BJ (cell line): ENCODE measurements around the gene PHACTR3. TPM values are rescaled to one million over a fixed set of nuclear protein-coding genes. Genes with fewer than 3 reads are reported as not detected.

Source experiments
- CTCF ChIA-PET: fragments of 350-600 bp; formaldehyde crosslinking; extraction: SDS; loops from one replicate; lab custom pipeline; 2021; ENCODE audit warnings: antibody characterized with exemption, inconsistent platforms; lab: Yijun Ruan, JAX
- POLR2A ChIA-PET: fragments of 300-600 bp; sonication (Branson Sonifier 250); formaldehyde crosslinking; extraction: SDS; loops from one replicate; lab custom pipeline; 2021; ENCODE audit warnings: antibody characterized with exemption; lab: Charles Lee
- DNase-seq: peaks from one replicate; pipeline ENCODE4 v3.0.0-alpha.2; 2011; ENCODE audit warnings: low read depth
- H3K27me3 ChIP-seq: 2 replicates; pipeline ENCODE4 v1.6.0; 2011; ENCODE audit warnings: low read length; ENCODE audit not compliant: control insufficient read depth, insufficient read depth
- H3K36me3 ChIP-seq: 2 replicates; pipeline ENCODE4 v1.5.1; 2011; ENCODE audit warnings: low read length; ENCODE audit not compliant: control insufficient read depth, insufficient read depth
- H3K4me3 ChIP-seq: 2 replicates; pipeline ENCODE4 v1.5.1; 2011; ENCODE audit warnings: low read depth, mild to moderate bottlenecking, control low read depth, low read length
- polyA plus RNA-seq: library from polyadenylated mRNA; depleted of rRNA; stranded (reverse); fragments of >200 nt; gene quantifications from 2 replicates; pipeline ENCODE4 v1.2.3, GENCODE V29; 2011
- TF ChIP-seq, protein P1 (sequence below): IDR thresholded peaks from 2 replicates; pipeline ENCODE4 v1.5.1; 2011; ENCODE audit warnings: low read depth, mild to moderate bottlenecking, control low read depth, inconsistent platforms, low read length, moderate library complexity; ENCODE audit not compliant: insufficient read depth

PHACTR3 gene
- polyA plus RNA-seq, 1 experiment = not detected

DNA sequence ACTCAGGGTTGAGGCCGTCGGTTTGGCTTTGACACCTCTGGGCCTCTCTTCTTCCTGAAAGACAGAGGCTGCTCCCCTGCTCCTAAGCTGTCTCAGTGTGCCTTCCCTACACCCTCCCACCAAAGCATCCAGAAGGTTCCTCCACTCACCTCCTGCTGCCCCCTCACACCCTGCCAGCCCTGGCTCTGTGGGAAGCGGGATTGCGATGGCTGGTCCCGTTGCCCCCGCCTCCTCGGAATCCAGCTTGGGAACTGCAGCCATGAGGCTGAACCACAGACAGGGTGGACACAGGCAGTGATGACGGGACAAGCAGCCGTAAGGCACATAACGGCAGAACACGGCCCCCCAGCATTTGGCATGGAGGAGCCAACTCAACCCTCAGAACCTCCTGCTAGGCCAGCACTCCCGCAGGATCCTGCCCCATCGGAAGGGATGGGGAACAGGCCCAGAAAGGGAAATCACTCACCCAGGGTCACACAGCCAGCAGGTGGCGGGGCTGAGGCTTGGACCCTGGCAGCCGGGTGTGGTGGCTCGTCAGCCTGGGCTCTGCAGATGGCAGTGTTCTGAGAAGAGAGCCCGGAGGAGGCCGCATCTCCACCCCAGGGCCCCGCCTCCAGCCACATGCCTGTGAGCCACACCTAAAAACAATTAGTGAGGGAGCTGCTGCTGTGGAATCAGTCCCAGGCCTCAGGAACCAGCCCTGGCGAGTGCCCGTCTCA is 139.6 kb downstream of the PHACTR3 start:
- H3K4me3 ChIP-seq = no peak overlapping the region
- H3K36me3 ChIP-seq = no peaks in the 10 kb centered on the region
- ChIA-PET POLR2A (no interaction called here), CTCF (no interaction called here)
- no peaks in the 10 kb centered on the region for H3K27me3 ChIP-seq
- TF ChIP-seq, protein P1, sequence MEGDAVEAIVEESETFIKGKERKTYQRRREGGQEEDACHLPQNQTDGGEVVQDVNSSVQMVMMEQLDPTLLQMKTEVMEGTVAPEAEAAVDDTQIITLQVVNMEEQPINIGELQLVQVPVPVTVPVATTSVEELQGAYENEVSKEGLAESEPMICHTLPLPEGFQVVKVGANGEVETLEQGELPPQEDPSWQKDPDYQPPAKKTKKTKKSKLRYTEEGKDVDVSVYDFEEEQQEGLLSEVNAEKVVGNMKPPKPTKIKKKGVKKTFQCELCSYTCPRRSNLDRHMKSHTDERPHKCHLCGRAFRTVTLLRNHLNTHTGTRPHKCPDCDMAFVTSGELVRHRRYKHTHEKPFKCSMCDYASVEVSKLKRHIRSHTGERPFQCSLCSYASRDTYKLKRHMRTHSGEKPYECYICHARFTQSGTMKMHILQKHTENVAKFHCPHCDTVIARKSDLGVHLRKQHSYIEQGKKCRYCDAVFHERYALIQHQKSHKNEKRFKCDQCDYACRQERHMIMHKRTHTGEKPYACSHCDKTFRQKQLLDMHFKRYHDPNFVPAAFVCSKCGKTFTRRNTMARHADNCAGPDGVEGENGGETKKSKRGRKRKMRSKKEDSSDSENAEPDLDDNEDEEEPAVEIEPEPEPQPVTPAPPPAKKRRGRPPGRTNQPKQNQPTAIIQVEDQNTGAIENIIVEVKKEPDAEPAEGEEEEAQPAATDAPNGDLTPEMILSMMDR = no peak
- no peak for DNase-seq

DNA sequence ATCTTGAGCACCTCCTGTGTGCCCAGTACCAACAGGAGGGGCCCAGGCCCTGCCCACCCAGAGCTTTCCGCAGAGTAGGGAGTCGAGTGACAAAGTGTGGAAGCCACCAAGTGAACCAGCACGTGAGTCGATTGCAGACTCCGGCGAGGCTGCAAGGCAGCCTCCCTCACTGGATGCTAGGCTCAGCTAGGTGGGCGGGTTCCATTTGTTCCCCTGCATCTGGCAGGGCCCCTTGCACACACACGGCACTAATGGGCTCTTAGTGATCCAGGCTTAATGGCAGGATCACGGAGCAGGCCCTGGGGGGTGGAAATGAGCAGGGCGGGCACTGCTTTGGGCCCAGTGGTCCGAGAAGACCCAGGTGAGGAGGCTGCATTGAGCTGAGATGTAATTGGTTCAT is 140.4 kb downstream of the PHACTR3 start:
- POLR2A ChIA-PET = no interaction called here
- DNase-seq = no peak
- CTCF ChIA-PET = no interaction called here

DNA sequence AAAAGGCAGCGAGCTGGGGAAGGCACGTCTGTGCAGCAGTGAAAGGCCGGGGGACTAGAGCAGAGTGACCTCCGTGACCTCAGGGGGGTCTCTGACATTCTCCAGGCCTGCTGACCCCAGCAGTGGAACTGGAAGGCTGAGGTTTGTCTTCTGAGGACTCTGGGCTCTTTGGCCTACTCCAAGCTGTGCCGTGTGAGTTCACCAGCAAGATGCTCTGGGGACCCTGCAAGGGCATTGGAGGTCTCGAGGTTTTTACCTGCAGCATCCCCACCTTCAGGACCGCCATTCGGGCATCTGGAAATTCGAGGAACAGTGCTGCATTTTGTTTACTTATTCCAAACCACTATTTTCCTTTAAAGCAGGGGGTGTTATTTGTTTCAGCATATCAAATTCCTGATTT is 140.9 kb downstream of the PHACTR3 start:
- Histone ChIP-seq H3K27me3 (no peaks in the 10 kb centered on the region), H3K36me3 (no peaks in the 10 kb centered on the region), H3K4me3 (no peak overlapping the region)
- ChIA-PET CTCF (interaction anchor here (8.9 kb wide), 1 partner anchor 174 kb away, joined by 78 read pairs; no protein-coding TSS in a partner anchor), POLR2A (no interaction called here)
- no peak for DNase-seq
- TF ChIP-seq, protein P1 = no peak

More for the DNA sequence above, 140.4 kb downstream of the PHACTR3 start:
- Histone ChIP-seq H3K27me3 (no peaks in the 10 kb centered on the region), H3K4me3 (no peak overlapping the region), H3K36me3 (no peaks in the 10 kb centered on the region)
- TF ChIP-seq, protein P1 = no peak

DNA sequence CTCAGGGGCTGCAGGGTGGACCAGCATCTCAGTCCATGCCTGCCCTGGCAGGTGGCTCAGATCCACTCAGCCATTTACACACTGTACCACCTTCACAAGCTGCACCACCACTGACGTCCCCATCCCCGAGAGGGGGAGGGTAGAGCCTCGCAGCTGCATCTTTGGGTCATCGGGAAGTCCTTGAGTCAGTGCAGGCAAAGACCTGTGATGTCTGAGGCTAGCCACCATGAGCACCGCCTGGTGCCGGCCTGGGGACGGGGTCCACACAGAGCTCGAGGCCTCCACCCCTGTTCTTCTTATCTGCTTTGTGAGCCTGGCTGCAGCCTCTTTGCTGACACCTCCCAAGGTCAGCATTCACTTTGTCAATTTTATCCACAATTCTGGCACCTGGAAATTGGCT is 141.4 kb downstream of the PHACTR3 start:
- ChIA-PET POLR2A (no interaction called here), CTCF (interaction anchor here (0.8 to 8.9 kb wide), 2 partner anchors 17 to 175 kb away, joined by 3 to 78 read pairs; no protein-coding TSS in a partner anchor)
- no peaks in the 10 kb centered on the region for H3K27me3 ChIP-seq
- TF ChIP-seq, protein P1 = no peak
- DNase-seq = no peak
- no peak overlapping the region for H3K4me3 ChIP-seq
- H3K36me3 ChIP-seq = no peaks in the 10 kb centered on the region

DNA sequence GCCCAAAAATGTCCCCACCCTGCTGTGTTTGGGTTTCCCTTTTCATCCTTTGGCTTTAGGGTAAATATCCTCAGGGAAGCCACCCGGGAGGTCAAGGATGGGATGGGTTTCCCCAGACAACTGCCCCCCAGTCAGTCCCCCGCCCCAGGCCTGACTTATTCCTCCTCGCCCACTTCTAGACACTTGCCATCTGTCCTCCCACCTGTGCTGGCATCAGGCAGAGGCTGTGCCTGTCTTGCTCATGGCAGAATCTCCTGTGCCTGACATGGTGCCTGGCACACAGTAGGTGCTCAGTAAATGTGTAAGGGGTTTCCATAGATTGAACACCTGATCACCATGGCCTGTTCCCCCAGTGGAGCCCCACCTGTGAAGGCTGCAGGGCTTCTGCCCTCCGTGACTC is 141.8 kb downstream of the PHACTR3 start:
- Histone ChIP-seq H3K36me3 (no peaks in the 10 kb centered on the region), H3K4me3 (no peak overlapping the region), H3K27me3 (no peaks in the 10 kb centered on the region)
- POLR2A ChIA-PET = no interaction called here
- DNase-seq = no peak
- CTCF ChIA-PET = interaction anchor here (0.8 to 8.9 kb wide), 2 partner anchors 18 to 175 kb away, joined by 3 to 78 read pairs; no protein-coding TSS in a partner anchor
- TF ChIP-seq, protein P1 = no peak
